Activated T-cell treated with anti-CD3 and anti-CD28 coated beads for 1 hour (primary cell): ENCODE results near the gene SLC25A19.

Experiments used
- DNase-seq: peaks from one replicate; pipeline ENCODE4 v3.0.0-alpha.2; 2020; ENCODE audit warnings: low read depth

SLC25A19 gene

DNA sequence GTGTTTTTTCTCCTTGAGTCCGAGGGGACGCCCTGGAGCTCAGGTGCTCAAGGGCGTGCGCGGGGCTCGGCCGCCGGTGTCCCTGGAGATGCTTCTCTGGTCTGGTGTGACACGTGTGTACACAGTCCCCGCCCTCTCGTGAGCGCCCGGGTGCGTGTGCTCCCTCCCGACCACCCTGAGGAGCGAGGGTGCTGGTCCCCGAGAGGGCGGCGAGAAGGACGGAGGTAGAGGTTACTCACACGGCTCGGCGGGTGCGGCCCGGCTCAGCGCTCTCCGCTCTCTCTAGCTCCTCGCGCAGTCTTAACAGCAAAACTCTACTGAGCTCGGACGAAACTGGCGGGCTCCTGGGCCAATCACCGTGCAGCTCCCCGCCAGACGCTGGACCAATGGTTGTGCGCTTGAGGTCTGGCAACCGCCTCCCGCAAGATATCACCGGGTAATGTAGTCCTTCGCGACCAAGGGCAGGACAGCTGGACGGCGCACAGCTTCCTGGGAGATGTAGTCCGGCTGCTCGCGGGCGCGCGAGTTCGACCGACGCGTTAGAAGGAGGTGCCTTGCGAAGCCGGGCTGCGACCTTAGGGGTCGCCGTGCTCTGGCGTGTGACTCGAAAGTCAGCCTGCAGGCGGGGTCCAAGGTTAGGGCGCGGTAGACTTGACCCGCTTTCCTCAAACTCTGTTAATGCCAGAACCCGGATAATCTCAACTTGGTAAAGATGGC lies at the start of gene SLC25A19:
TSS of gene SLC25A19 (minus strand) at position 319 of the 717 bp plus-strand sequence. CDS start 2,669 bp downstream, outside the sequence.
- peak; percentile 87 for DNase-seq

DNA sequence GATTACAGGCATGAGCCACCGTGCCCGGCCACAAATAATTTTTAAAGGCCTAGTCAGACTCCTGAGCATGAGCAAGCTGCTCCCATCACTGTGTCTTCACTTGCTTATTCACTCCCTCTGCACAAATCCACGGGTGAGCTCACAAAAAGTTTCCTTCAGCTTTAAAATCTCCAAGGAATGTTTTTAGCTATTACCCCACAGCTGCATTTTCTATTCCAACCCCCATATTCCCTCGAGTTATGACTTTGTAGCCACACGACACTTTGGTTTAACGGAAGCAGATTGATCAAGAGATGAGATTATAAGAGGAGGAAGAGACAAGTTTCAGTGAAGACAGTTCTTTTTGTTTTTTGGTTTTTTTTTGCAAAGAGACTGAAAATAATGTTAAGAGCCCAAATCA lies 49.1 kb upstream of the SLC25A19 start:
- DNase-seq, result no peak

DNA sequence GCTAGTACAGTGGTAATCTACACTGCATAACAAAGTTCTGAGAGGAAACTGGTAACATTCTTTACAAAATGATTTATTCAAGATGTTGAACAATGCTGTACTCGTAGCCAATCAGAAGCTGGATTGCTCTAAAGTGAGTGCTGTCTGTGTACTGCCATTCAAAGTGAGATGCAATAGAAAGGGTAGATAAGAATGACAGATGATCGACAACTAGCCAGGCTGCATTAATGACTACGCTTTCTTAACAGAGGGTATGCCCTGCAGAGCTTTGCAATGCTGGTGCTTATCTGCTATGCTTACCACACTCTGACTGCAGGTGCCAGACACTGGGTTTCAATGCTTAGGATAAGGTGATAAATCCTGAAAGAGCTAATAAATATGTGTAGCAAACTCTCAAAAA lies 46.1 kb upstream of the SLC25A19 start:
- no peak for DNase-seq

DNA sequence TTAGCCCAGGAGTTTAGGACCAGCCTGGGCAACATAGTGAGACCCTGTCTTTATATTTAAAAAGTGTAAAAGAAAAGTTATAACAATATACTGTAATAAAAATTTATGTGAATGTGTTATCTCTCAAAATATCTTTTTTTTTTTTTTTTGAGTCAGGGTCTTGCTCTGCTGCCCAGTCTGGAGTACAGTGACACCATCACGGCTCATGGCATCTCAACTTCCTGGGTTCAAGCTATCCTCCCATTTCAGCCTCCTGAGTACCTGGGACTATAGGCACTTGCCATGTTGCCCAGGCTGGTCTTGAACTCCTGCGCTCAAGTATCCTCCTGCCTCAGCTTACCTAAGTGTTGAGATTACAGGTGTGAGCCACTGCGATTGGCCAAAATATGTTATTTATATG lies 45.5 kb upstream of the SLC25A19 start:
- DNase-seq, result no peak

DNA sequence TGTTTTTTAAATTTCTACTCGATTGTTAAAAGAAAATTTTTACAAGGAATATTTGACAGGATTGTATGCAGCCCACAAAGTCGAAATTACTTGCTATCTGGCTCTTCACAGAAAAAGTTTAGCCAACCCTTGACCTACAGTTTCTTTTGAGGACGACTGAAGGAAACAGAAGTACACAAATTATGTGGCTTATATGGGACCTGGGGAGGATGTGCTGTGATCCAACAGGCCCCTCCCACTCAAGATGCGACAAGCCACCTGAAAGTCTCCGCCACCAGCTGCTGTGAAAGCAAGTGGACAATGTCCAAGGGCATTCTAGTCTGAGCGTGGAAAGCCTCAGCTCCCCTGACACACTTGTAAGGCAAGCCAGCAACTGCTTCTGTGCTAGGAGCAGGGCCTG lies 42.4 kb upstream of the SLC25A19 start:
- DNase-seq, result no peak

DNA sequence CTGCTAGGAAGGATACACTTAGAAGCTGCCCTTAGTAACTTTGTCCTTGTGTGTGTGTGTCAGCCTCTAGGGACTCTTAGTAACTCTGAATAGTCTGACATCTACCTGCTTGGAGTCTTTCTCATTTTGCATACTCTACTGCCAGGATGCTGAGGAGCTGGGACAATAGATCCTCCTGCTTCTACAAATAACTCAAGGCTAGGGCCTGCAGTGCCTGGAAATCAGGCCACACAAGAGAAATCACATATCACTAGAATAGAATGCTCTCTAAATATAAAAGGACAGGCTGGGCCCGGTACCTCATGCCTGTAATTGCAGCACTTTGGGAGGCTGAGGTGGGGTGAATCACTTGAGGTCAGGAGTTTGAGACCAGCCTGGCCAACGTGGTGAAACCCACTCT lies 38.5 kb upstream of the SLC25A19 start:
- no peak for DNase-seq

DNA sequence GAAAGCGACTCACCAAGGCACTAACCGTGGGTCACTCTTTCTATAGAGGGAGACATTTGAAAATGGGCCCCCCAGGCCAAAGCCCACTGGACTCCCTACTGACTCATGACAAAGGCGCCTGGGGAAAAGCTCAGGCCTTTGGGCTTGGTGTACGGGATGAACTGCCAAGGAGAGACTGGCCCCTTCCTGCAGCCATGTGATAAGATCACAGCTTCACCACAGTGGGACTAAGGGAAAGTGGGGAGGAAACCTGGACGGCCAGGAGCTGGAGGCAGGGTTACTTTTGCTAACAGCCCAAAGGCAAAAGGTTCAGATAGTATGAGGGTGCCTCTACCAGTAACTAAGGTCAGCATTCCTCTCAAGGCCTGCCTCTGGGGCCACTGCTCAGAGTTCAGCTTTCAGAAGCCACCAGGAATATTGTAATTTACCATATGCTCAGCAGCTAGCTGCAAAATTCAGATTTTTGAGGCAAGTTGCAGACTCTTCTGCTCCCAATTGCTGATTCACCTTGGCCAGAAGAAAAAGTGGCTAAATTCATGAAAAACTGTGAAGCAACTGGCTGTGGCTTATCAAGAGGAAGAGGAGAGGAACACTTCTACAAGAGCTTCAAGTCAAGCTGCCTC lies 37.1 kb upstream of the SLC25A19 start:
- no peak for DNase-seq

DNA sequence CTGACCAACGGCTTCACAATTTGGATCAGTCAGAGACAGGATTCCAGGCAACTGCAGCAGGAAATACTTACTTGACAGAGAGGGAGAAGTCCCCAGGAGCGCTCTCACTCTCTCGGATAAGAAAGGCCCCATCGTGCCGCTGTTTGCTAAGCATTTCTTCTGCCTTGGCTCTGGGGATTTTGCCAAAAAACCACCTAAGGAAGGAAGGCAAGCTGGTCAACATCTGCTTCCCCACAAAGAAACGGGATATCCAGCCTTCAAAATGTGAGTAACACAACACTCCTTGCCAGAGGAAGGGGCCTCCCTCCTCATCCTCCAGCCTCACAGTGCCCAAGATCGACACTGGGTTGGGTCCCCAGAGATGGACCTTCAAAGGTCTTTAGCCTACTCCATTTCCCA lies 36.6 kb upstream of the SLC25A19 start:
- DNase-seq, result no peak

DNA sequence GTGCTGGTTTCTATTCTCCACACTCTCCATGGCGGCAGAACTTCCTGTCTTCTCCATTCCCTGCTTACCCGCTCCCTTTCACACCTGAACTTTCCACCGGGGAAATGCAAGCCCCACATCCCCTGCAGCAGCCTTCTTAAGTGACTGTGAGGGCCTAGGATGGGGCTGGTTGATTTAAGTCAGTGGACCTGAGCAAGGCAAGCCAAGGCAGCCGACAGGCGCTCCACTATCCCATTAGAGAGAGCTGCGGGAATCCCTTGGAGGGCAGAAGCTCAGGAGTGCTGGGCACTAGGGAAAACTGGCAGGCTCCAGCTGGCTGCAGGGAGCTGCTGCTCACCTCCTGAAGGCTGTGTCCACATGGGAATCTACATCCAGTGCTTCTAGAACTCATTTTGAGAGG lies 36.1 kb upstream of the SLC25A19 start:
- no peak for DNase-seq

DNA sequence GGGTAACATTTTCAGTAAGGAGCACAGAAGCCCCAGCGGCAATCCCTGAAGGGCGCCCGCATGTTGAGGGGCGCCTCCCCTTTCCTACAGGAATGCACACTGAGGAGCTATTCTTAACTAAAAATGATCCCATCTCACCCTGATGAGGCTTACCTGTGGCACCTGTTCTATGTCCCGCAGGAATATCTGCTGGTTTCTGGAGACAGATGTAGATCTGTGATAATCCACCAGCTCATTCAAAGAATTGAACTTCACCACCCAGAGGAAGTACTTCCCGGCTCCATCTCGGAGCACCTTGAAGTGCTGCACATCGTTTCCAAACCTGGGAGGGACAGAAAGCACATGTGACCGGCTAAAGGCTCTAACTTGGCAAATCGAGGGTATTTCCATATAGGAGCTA lies 32.3 kb upstream of the SLC25A19 start:
- DNase-seq, result no peak

DNA sequence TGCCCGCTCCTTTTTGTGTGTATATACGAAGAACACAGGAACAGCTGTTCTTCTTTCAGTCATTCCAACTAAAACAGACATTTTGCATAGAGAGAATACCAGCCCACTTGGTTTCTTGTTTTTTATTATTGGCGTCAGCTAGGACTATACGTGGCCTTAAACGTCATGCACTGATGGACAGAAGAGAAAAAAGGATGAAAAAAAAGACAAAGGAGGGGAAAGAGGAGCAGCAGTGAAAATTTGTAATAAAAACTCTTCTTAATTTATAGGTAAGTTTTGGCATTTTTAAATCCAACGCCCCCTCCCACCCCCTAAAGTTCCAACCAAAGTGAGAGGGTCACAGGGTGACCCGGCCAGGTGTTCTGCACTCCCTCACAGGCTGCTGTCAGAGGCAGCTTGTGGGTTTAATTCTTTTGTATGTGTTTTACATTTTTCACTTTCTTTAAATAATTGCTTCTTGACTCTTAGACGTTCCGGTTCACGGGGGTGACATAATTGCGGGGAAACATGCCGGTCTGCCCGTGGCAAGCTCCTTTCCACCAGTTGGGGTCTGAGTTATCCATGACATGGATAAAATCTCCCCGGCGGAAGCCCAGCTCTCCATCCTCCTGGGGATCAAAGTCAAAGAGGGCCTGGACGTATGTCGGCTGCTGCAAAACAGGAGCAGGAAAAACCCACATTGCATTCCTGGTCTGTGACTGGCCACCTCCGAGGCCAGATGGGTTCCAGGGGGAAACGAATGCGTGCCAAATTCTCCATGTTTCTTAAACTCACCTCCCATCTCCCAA lies 30.9 kb upstream of the SLC25A19 start:
- DNase-seq, result no peak

DNA sequence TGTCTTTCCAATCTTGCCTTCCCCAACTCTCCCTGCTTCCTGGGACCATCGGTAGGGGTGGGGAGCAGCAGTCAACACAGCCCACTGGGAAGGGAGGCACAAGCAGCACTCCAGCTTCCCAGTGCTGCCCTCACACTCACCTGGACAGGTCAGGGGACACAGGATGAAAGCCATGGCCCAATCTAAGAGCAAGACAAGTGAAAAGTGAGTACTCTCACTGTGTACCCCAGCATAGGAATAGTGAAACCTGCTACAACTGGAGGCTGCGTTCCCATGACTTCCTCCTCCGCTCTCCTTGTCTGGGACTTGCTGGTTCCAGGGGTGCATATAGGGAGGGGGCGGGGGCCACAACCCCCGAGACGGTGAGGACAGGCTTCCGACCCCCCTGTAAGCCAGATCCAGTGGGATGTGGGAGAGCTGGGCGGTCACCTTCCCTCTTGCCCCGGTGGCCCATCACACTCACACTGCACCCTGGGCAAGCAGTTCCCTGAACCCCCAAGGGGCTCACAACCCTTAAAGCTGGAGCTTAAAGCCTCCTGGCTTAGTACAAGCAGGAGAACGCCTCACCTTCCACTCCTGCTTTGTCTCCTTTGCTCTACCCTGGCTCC lies 29.5 kb upstream of the SLC25A19 start:
- no peak for DNase-seq

DNA sequence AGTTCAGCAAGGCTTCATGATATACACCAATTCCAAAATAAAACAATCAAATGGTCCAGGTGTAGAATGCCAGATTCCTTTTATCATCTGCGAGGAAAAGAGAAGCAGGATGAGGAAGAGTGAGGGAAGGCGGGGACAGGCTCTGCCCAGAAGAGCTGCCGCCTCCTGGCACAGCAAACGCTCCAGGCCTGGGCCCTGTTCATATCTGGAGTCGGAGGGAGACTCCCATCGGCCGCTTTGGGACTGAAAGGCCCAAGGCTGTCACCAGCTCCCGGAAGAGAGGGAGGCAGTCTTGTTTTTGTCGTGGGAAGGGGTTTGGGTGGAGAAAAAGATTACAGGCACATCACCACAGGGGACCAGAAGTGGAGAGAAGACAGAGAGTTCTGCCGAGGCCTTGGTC lies 29.0 kb upstream of the SLC25A19 start:
- DNase-seq, result no peak

DNA sequence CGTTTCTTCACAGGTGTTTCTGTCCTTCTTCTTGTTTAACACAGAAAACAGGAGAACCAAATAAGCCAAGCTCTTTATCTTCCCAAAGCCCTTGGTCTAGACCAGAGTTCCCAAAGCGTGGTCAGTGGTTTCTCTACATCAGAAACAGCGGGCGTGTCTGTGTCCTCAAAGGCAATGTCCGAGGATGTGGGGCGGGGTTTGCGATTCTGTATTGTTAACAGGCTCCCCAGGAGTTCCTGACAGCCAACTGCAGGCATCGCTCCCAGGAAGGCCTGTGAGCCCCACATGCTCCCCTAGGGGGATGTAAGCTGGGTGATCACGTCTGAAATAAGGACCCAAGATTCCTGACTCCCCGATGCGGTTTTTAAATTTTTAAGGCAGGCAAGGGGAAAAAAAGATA lies 28.4 kb upstream of the SLC25A19 start:
- no peak for DNase-seq

DNA sequence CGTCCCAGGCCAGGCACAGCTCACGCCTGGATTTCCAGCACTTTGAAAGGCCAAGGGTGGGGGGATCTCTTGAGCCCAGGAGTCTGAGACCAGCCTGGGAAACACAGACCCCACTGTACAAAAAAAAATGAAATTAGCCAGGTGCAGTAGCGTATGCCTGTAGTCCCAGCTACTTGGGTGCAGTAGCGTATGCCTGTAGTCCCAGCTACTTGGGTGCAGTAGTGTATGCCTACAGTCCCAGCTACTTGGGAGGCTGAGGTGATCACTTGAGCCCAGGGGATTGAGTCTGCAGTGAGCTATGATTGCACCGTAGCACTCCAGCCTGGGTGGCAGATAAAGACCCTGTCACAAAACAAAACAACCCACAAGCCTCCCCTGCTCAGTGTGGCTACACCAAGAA lies 27.0 kb upstream of the SLC25A19 start:
- DNase-seq, result no peak

DNA sequence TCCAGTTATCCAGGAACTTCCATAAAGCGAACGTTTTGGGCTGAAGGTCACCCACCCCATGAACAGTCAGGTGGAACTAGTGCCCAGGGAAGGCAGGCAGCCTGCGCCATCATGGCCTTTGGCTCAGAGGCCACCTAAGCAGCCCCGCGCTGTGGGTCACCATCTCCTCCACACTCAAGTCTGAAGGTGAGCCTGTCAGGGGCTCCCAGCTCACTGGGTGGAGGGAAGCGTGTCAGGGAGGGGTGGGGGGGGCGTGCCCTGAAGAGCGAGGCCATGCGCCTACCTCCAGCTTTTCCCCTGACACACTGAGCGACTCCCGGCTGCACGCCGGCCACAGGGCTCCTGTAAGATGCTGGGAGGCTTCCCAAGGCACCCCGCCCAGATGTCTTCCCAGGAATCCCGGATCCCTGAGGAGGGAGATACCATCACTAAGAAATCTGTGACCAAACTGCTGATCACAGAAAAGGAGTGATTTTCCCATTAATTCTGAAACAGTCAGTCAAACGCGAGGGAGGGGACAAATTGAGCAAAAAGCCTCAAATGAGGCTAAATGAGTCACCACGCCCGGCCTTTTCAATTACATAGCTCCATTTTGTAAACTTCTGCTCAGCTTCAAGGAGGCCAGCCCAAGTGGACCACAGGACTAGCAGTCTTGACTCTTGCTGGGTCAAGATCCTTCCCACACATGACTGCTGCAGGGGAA lies 26.5 kb upstream of the SLC25A19 start:
- no peak for DNase-seq

DNA sequence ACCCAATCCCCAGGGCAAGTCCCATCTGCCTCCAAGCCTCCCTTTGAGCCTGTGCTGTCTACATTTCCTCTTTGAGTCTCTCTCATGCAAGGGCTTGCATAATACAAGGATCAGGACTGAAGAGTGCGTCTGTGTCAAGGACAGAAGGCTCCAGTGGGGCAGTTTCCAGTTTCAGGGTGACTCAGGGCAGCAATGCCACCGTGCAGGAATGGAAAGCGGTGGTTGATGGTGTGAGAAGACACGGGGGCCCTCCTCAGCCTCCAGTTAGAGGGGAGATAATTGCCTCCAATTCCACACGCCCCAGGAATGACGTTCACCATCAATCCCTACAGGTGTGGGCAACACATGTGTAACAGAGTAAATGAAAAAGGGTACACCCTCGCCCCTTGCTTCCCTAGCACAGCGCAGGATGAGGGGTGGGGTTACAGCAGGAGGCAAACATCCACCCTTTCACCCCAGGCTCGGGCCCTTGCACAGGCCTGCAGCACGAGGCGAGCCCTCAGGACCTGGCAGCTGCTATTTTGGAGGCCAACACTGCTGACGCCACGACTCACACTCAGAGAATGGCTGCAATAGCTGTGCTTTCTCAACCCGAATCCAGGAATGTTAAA lies 24.8 kb upstream of the SLC25A19 start:
- DNase-seq, result no peak

DNA sequence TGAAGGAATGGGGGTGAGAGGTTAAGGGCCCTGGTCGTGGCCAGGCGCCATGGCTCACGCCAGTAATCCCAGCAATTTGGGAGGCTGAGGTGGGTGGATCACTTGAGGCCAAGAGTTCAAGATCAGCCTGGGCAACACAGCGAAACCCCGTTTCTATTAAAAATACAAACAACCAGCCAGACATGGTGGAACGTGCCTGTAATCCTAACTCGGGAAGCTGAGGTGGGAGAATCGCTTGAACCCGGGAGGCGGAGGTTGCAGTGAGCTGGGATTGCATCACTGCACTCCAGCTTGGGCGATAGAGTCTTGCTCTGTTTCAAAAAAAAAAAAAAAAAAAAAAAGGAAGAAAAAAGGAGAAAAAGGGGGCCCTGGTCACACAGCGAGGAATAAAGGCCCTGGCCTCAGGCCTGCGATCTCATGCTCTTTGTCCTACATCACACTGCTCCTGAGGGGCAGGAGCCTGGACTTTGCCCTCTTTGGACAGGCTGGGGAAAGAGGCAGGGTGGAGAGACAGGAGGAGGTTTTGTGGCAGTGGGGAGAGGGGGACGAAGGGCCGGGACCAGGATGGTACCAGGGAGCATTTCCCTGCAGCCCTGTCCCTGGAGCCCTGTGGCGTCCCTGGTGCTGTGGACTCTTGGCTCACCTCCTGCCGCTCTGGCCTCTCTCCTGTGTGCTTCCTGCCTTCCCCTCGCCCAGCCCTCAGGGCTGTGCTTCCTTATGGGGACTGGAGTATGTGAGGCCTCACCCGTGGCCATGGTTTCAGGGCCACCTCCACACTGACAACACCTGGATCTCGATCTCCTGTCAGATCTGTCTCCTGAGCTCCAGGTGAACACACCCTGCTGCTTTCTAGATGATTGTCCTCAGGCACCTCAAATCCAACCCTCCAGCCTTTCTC lies 19.7 kb upstream of the SLC25A19 start:
- no peak for DNase-seq

DNA sequence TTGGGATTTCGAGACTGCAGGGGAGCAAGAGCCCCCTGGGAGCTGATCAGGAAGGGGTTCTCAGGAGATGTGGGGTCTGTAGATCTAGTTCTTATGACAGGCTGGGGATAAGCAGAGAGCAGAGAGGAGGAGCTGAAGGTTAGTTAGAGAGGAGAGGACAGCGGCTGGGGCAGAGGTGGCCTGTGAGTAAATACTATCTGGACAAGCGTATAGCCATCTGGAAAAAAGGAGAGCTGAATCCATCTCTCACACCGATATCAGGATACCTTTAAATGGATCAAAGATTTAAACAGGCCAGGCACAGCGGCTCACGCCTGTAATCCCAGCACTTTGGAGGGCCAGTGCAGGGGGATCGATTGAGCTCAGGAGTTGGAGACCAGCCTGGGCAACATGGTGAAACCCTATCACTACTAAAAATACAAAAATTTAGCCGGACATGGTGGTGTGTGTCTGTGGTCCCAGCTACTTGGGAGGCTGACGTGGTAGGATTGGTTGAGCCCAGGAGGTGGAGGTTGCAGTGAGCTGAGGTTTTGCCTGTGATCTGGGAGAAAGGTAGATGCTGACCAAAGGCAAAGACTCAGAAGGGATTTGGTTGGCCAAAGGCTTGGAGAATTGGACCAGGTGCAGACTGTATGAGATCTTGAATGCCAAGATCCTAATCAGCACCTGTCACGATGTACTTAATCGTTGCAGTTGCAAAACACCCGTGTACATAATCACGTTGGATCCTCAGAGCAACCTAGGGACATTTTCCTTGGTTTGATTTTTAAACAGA lies 18.9 kb upstream of the SLC25A19 start:
- DNase-seq, result no peak
